ENCODE data around the gene SPR. TPM values are rescaled to one million over a fixed set of nuclear protein-coding genes. Genes with fewer than 3 reads are reported as not detected.

Gene SPR
- total and polyA plus RNA-seq, 2 donors (not counting 1 experiment from before 2014, with no cell fraction given) = 9.4 to 23.3 TPM

- no peak overlapping the region for H3K4me2 ChIP-seq (ENCODE audit: extremely low read depth, insufficient read depth, low read length)
- no peaks in the 10 kb centered on the region for H3K36me3 ChIP-seq (ENCODE audit: control insufficient read depth, insufficient read depth, low read length)
- H3K4me1 ChIP-seq (ENCODE audit: control insufficient read depth, extremely low read depth, insufficient read depth, low read length) = no peaks in the 10 kb centered on the region
- H3K79me2 ChIP-seq (ENCODE audit: control insufficient read depth, insufficient read depth, low read length) = no peaks in the 10 kb centered on the region
- peak; percentile 21 to 34 for DNase-seq (ENCODE audit: low read depth in 2 of 2)
- TF ChIP-seq EZH2 (IDR thresholded peaks at IDR 0.05; ENCODE audit: low read length, missing control alignments) = no peak
- TF ChIP-seq CTCF (conservative IDR thresholded peaks at IDR 0.05 in 1 of 2, IDR thresholded peaks at IDR 0.05 in 1 of 2; ENCODE audit: low read depth in 1 of 2, low read length in 2 of 2) = no peak
- H3K9ac ChIP-seq (ENCODE audit: insufficient read depth, low read length) = no peak overlapping the region
- H4K20me1 ChIP-seq (ENCODE audit: control insufficient read depth, extremely low read depth, insufficient read depth, low read length) = no peaks in the 10 kb centered on the region
- no peak overlapping the region for H3K4me3 ChIP-seq (replicated peaks in 1 of 4; ENCODE audit: control extremely low read depth in 1 of 4, insufficient read depth in 1 of 4, low read depth in 3 of 4, low read length in 4 of 4)
- H3K27ac ChIP-seq (ENCODE audit: insufficient read depth, low read length) = no peak overlapping the region
- H2AFZ ChIP-seq (ENCODE audit: low read length) = no peak overlapping the region
- peaks cover 81% of the 10 kb centered on the region for H3K27me3 ChIP-seq (ENCODE audit: control insufficient read depth, insufficient read depth, low read length)
- no peaks in the 10 kb centered on the region for H3K9me3 ChIP-seq (ENCODE audit: control insufficient read depth, insufficient read depth, low read depth, low read length)
Measured at GRCh38 chr2:72915907-72916742, 28.9 kb downstream of the SPR start.

- Histone ChIP-seq H3K27me3 (ENCODE audit: control insufficient read depth, insufficient read depth, low read length) (peaks cover 85% of the 10 kb centered on the region), H2AFZ (ENCODE audit: low read length) (no peak overlapping the region), H3K4me3 (replicated peaks in 1 of 4; ENCODE audit: control extremely low read depth in 1 of 4, insufficient read depth in 1 of 4, low read depth in 3 of 4, low read length in 4 of 4) (no peak overlapping the region), H3K9me3 (ENCODE audit: control insufficient read depth, insufficient read depth, low read depth, low read length) (no peaks in the 10 kb centered on the region), H3K4me2 (ENCODE audit: extremely low read depth, insufficient read depth, low read length) (peak overlapping the region; percentile 15), H3K4me1 (ENCODE audit: control insufficient read depth, extremely low read depth, insufficient read depth, low read length) (no peaks in the 10 kb centered on the region), H3K9ac (ENCODE audit: insufficient read depth, low read length) (no peak overlapping the region), H3K27ac (ENCODE audit: insufficient read depth, low read length) (no peak overlapping the region), H4K20me1 (ENCODE audit: control insufficient read depth, extremely low read depth, insufficient read depth, low read length) (no peaks in the 10 kb centered on the region), H3K79me2 (ENCODE audit: control insufficient read depth, insufficient read depth, low read length) (no peaks in the 10 kb centered on the region), H3K36me3 (ENCODE audit: control insufficient read depth, insufficient read depth, low read length) (no peaks in the 10 kb centered on the region)
- TF ChIP-seq CTCF (conservative IDR thresholded peaks at IDR 0.05 in 1 of 2, IDR thresholded peaks at IDR 0.05 in 1 of 2; ENCODE audit: low read depth in 1 of 2, low read length in 2 of 2) (no peak), EZH2 (IDR thresholded peaks at IDR 0.05; ENCODE audit: low read length, missing control alignments) (peak; percentile 98)
- DNase-seq (ENCODE audit: low read depth in 2 of 2) = no peak
Measured at GRCh38 chr2:72916743-72917137, 29.5 kb downstream of the SPR start.

GRCh38 chr2:72917138-72917876 lies 30.1 kb downstream of the SPR start, which contains the start of gene EMX1:
EMX1 (plus strand) TSS chr2:72917519; CDS start chr2:72917853, 334 bp downstream.
- Histone ChIP-seq H2AFZ (ENCODE audit: low read length) (no peak within 1 kb of the TSS), H3K4me2 (ENCODE audit: extremely low read depth, insufficient read depth, low read length) (peak within 1 kb of the TSS; percentile 15), H3K4me1 (ENCODE audit: control insufficient read depth, extremely low read depth, insufficient read depth, low read length) (no peaks in the 10 kb centered on the region), H3K4me3 (replicated peaks in 1 of 4; ENCODE audit: control extremely low read depth in 1 of 4, insufficient read depth in 1 of 4, low read depth in 3 of 4, low read length in 4 of 4) (no peak within 1 kb of the TSS), H3K9me3 (ENCODE audit: control insufficient read depth, insufficient read depth, low read depth, low read length) (no peaks in the 10 kb centered on the region), H3K27me3 (ENCODE audit: control insufficient read depth, insufficient read depth, low read length) (peaks cover 87% of the 10 kb centered on the region), H3K9ac (ENCODE audit: insufficient read depth, low read length) (no peak within 1 kb of the TSS), H4K20me1 (ENCODE audit: control insufficient read depth, extremely low read depth, insufficient read depth, low read length) (no peaks in the 10 kb centered on the region), H3K79me2 (ENCODE audit: control insufficient read depth, insufficient read depth, low read length) (no peaks in the 10 kb centered on the region), H3K27ac (ENCODE audit: insufficient read depth, low read length) (no peak within 1 kb of the TSS), H3K36me3 (ENCODE audit: control insufficient read depth, insufficient read depth, low read length) (no peaks in the 10 kb centered on the region)
- TF ChIP-seq EZH2 (IDR thresholded peaks at IDR 0.05; ENCODE audit: low read length, missing control alignments) = peak; percentile 99
- no peak for TF ChIP-seq CTCF (conservative IDR thresholded peaks at IDR 0.05 in 1 of 2, IDR thresholded peaks at IDR 0.05 in 1 of 2; ENCODE audit: low read depth in 1 of 2, low read length in 2 of 2)
- DNase-seq (ENCODE audit: low read depth in 2 of 2) = no peak

All from fibroblast of lung (primary cell).